GM06990 (cell line): ENCODE measurements around the gene GFRA1.

Source experiments
- DNase-seq: peaks from one replicate; pipeline ENCODE4 v3.0.0-alpha.2; 2011; ENCODE audit not compliant: insufficient read length; ENCODE audit errors: extremely low read depth
- H3K27me3 ChIP-seq: replicated peaks from 2 replicates; pipeline ENCODE4 v1.6.0; 2011; ENCODE audit warnings: low read length; ENCODE audit not compliant: control insufficient read depth, insufficient read depth
- H3K36me3 ChIP-seq: 2 replicates; pipeline ENCODE4 v1.5.1; 2011; ENCODE audit warnings: low read length; ENCODE audit not compliant: control insufficient read depth, insufficient read depth
- H3K4me3 ChIP-seq: replicated peaks from 2 replicates; pipeline ENCODE4 v1.5.1; 2011; ENCODE audit warnings: low read depth, mild to moderate bottlenecking, control low read depth, low read length
- CTCF ChIP-seq: IDR thresholded peaks from 2 replicates; pipeline ENCODE4 v1.5.1; 2011; ENCODE audit warnings: low read length, control low read depth, mild to moderate bottlenecking, inconsistent platforms; ENCODE audit not compliant: insufficient read depth, poor library complexity, severe bottlenecking

GFRA1 gene

GRCh38 chr10:116139886-116140285, 133.1 kb downstream of the GFRA1 start:
- DNase-seq = no peak
- Histone ChIP-seq H3K4me3 (no peak overlapping the region), H3K36me3 (no peaks in the 10 kb centered on the region), H3K27me3 (no peaks in the 10 kb centered on the region)
- no peak for TF ChIP-seq CTCF

- Histone ChIP-seq H3K36me3 (no peaks in the 10 kb centered on the region), H3K27me3 (no peaks in the 10 kb centered on the region), H3K4me3 (no peak overlapping the region)
- no peak for DNase-seq
- no peak for TF ChIP-seq CTCF
Measured at GRCh38 chr10:116138897-116139296, 134.1 kb downstream of the GFRA1 start.

GRCh38 chr10:116136261-116136660, 136.7 kb downstream of the GFRA1 start:
- TF ChIP-seq CTCF = no peak
- Histone ChIP-seq H3K36me3 (no peaks in the 10 kb centered on the region), H3K4me3 (no peak overlapping the region), H3K27me3 (no peaks in the 10 kb centered on the region)
- no peak for DNase-seq

GRCh38 chr10:116134322-116134721, 138.7 kb downstream of the GFRA1 start:
- no peak for TF ChIP-seq CTCF
- Histone ChIP-seq H3K4me3 (no peak overlapping the region), H3K36me3 (no peaks in the 10 kb centered on the region), H3K27me3 (no peaks in the 10 kb centered on the region)
- DNase-seq = no peak

GRCh38 chr10:116133634-116134033, 139.4 kb downstream of the GFRA1 start:
- no peaks in the 10 kb centered on the region for H3K27me3 ChIP-seq
- TF ChIP-seq CTCF = no peak
- H3K36me3 ChIP-seq = no peaks in the 10 kb centered on the region
- DNase-seq = no peak
- no peak overlapping the region for H3K4me3 ChIP-seq

GRCh38 chr10:116132780-116133399, 140.1 kb downstream of the GFRA1 start:
- no peak for TF ChIP-seq CTCF
- Histone ChIP-seq H3K27me3 (no peaks in the 10 kb centered on the region), H3K4me3 (no peak overlapping the region), H3K36me3 (no peaks in the 10 kb centered on the region)
- DNase-seq = no peak
